ENCODE results near the gene ERFE. TPM values are rescaled to one million over a fixed set of nuclear protein-coding genes. Genes with fewer than 3 reads are reported as not detected.

The ERFE gene
- total and polyA plus RNA-seq, 2 donors (not counting 3 experiments of a cell fraction or from before 2014, with no cell fraction given): 0.65 to 1.2 TPM

- Histone ChIP-seq H3K79me2 (ENCODE audit: control insufficient read depth, insufficient read depth, low read length) (no peaks in the 10 kb centered on the region), H3K9ac (replicated peaks; ENCODE audit: extremely low read depth, insufficient read depth, low read length) (no peak overlapping the region), H3K4me2 (ENCODE audit: insufficient read depth, low read length) (no peak overlapping the region), H3K4me1 (ENCODE audit: control insufficient read depth, extremely low read depth, insufficient read depth, low read length) (peaks cover 14% of the 10 kb centered on the region), H3K36me3 (ENCODE audit: control insufficient read depth in 2 of 2, extremely low read depth in 1 of 2, insufficient read depth in 2 of 2, low read length in 2 of 2) (peaks cover 0 to 9% of the 10 kb centered on the region in 2 experiments), H3K4me3 (replicated peaks in 1 of 3; ENCODE audit: insufficient read depth in 1 of 3, low read depth in 1 of 3, low read length in 3 of 3) (no peak overlapping the region), H3K27me3 (ENCODE audit: control insufficient read depth in 2 of 2, insufficient read depth in 2 of 2, low read length in 2 of 2) (peaks cover 1 to 13% of the 10 kb centered on the region in 2 experiments), H2AFZ (ENCODE audit: low read depth, low read length) (no peak overlapping the region), H3K9me3 (replicated peaks; ENCODE audit: control insufficient read depth, insufficient read depth, low read length) (no peaks in the 10 kb centered on the region), H3K27ac (ENCODE audit: insufficient read depth, low read depth, low read length) (no peak overlapping the region), H3K9me1 (replicated peaks; ENCODE audit: control insufficient read depth, extremely low read depth, insufficient read depth, low read length) (no peaks in the 10 kb centered on the region), H4K20me1 (replicated peaks; ENCODE audit: control insufficient read depth, extremely low read depth, insufficient read depth, low read length) (no peaks in the 10 kb centered on the region)
- DNase-seq (ENCODE audit: low read depth, low spot score) (no peak), FAIRE-seq (no peak)
- TF ChIP-seq GATA2 (IDR thresholded peaks at IDR 0.05; ENCODE audit: insufficient read depth, insufficient read length, low read depth, low read length): no peak
- no peak for TF ChIP-seq FOS (IDR thresholded peaks at IDR 0.05; ENCODE audit: borderline replicate concordance, insufficient read depth, low read length)
- TF ChIP-seq, protein P1, sequence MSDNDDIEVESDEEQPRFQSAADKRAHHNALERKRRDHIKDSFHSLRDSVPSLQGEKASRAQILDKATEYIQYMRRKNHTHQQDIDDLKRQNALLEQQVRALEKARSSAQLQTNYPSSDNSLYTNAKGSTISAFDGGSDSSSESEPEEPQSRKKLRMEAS (IDR thresholded peaks at IDR 0.05; ENCODE audit: insufficient read depth, insufficient read length): no peak
- no peak for TF ChIP-seq EZH2 (IDR thresholded peaks at IDR 0.05; ENCODE audit: borderline replicate concordance, low read depth, low read length, severe bottlenecking)
- no peak for TF ChIP-seq MYC (IDR thresholded peaks at IDR 0.05; ENCODE audit: low read depth, low read length)
- no peak for TF ChIP-seq JUN (IDR thresholded peaks at IDR 0.05; ENCODE audit: borderline replicate concordance, insufficient read depth, insufficient read length, low read depth)
- no peak for TF ChIP-seq POLR2A (IDR thresholded peaks at IDR 0.05; ENCODE audit: low read depth, low read length)
- TF ChIP-seq, protein P2, sequence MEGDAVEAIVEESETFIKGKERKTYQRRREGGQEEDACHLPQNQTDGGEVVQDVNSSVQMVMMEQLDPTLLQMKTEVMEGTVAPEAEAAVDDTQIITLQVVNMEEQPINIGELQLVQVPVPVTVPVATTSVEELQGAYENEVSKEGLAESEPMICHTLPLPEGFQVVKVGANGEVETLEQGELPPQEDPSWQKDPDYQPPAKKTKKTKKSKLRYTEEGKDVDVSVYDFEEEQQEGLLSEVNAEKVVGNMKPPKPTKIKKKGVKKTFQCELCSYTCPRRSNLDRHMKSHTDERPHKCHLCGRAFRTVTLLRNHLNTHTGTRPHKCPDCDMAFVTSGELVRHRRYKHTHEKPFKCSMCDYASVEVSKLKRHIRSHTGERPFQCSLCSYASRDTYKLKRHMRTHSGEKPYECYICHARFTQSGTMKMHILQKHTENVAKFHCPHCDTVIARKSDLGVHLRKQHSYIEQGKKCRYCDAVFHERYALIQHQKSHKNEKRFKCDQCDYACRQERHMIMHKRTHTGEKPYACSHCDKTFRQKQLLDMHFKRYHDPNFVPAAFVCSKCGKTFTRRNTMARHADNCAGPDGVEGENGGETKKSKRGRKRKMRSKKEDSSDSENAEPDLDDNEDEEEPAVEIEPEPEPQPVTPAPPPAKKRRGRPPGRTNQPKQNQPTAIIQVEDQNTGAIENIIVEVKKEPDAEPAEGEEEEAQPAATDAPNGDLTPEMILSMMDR (IDR thresholded peaks at IDR 0.05; ENCODE audit: extremely low read depth in 1 of 2, insufficient read depth in 1 of 2, low read depth in 1 of 2, low read length in 2 of 2): no peak
- no peak for TF ChIP-seq POLR2AphosphoS5 (IDR thresholded peaks at IDR 0.05; ENCODE audit: insufficient read depth, low read depth, low read length)
- POLR2A ChIA-PET: no interaction called here
- BruUV-seq (replicated peaks): no TSS peak
- dilution Hi-C loops (cut with MboI; ENCODE audit: extremely low pct_ligation_motif_present, low sequenced_read_pairs) (no loop called here), intact Hi-C loops (cut with micrococcal nuclease) (no loop called here)
- CTCF ChIA-PET: no interaction called here
These were observed 6.1 kb downstream of the ERFE start for GRCh38 chr2:238164906-238165287.

Measured in endothelial cell of umbilical vein (primary cell).